Neural crest cell (in vitro differentiated cells): ENCODE measurements around the gene RILPL1. TPM values are rescaled to one million over a fixed set of nuclear protein-coding genes. Genes with fewer than 3 reads are reported as not detected.

Experiments
- DNase-seq: peaks from one replicate; pipeline ENCODE4 v3.0.0; 2021; ENCODE audit warnings: low read depth, mixed read lengths, low spot score
- H3K27ac Mint-ChIP-seq: one replicate; pipeline ENCODE4 v1.8.0; 2021; ENCODE audit warnings: mild to moderate bottlenecking, mixed read lengths; ENCODE audit not compliant: unreplicated experiment
- H3K27me3 Mint-ChIP-seq: 2 replicates; pipeline ENCODE4 v1.8.0; 2021; ENCODE audit warnings: low read depth, mild to moderate bottlenecking, mixed read lengths
- H3K36me3 Mint-ChIP-seq: 2 replicates; pipeline ENCODE4 v1.8.0; 2021; ENCODE audit warnings: low read depth, mild to moderate bottlenecking, mixed read lengths
- H3K4me1 Mint-ChIP-seq: 2 replicates; pipeline ENCODE4 v1.8.0; 2021; ENCODE audit warnings: mixed read lengths
- H3K4me3 Mint-ChIP-seq: one replicate; pipeline ENCODE4 v1.8.0; 2021; ENCODE audit warnings: mild to moderate bottlenecking, mixed read lengths
- H3K9me3 Mint-ChIP-seq: 2 replicates; pipeline ENCODE4 v1.8.0; 2021; ENCODE audit warnings: mixed read lengths
- CTCF ChIP-seq: fragments of 200-600 bp; sonication (generic); conservative IDR thresholded peaks from 2 replicates; pipeline ENCODE4 v1.5.0; 2021; ENCODE audit warnings: antibody characterized with exemption, mild to moderate bottlenecking
- total RNA-seq: library from RNA; stranded (reverse); gene quantifications from 2 replicates; pipeline ENCODE4 v1.2.1, GENCODE V29; 2021

Gene RILPL1
- total RNA-seq, 1 donor from 2014 or later = 23.5 TPM

- peak overlapping the region; percentile 50 for H3K27ac Mint-ChIP-seq
- DNase-seq = peak; percentile 54
- H3K4me3 Mint-ChIP-seq = peak overlapping the region; percentile 66
- H3K27me3 Mint-ChIP-seq = peaks cover 2% of the 10 kb centered on the region
- H3K36me3 Mint-ChIP-seq = peaks cover 9% of the 10 kb centered on the region
- TF ChIP-seq CTCF = no peak
- H3K9me3 Mint-ChIP-seq = no peaks in the 10 kb centered on the region
- H3K4me1 Mint-ChIP-seq = peaks cover 29% of the 10 kb centered on the region
Observed at GRCh38 chr12:123532808-123533649, 490 bp downstream of the RILPL1 start.

- TF ChIP-seq CTCF = no peak
- H3K4me3 Mint-ChIP-seq = peak overlapping the region; percentile 66
- no peaks in the 10 kb centered on the region for H3K9me3 Mint-ChIP-seq
- peaks cover 29% of the 10 kb centered on the region for H3K4me1 Mint-ChIP-seq
- peaks cover 2% of the 10 kb centered on the region for H3K27me3 Mint-ChIP-seq
- DNase-seq = no peak
- H3K27ac Mint-ChIP-seq = no peak overlapping the region
- peaks cover 12% of the 10 kb centered on the region for H3K36me3 Mint-ChIP-seq
Observed at GRCh38 chr12:123532019-123532418, 1.5 kb downstream of the RILPL1 start.

GRCh38 chr12:123531091-123531490 lies 2.4 kb downstream of the RILPL1 start:
- H3K9me3 Mint-ChIP-seq = no peaks in the 10 kb centered on the region
- H3K4me1 Mint-ChIP-seq = peaks cover 36% of the 10 kb centered on the region

GRCh38 chr12:123530668-123531067 lies 2.9 kb downstream of the RILPL1 start:
- TF ChIP-seq CTCF = no peak
- H3K4me3 Mint-ChIP-seq = peak overlapping the region; percentile 66
- no peaks in the 10 kb centered on the region for H3K27me3 Mint-ChIP-seq
- peaks cover 18% of the 10 kb centered on the region for H3K36me3 Mint-ChIP-seq
- H3K27ac Mint-ChIP-seq = no peak overlapping the region
- DNase-seq = no peak
- H3K4me1 Mint-ChIP-seq = peaks cover 36% of the 10 kb centered on the region
- no peaks in the 10 kb centered on the region for H3K9me3 Mint-ChIP-seq

More at GRCh38 chr12:123531091-123531490, 2.4 kb downstream of the RILPL1 start:
- no peak overlapping the region for H3K27ac Mint-ChIP-seq
- peak overlapping the region; percentile 66 for H3K4me3 Mint-ChIP-seq
- no peak for TF ChIP-seq CTCF
- H3K36me3 Mint-ChIP-seq = peaks cover 18% of the 10 kb centered on the region
- no peak for DNase-seq
- no peaks in the 10 kb centered on the region for H3K27me3 Mint-ChIP-seq

- TF ChIP-seq CTCF = no peak
- peak overlapping the region; percentile 52 for H3K4me3 Mint-ChIP-seq
- H3K4me1 Mint-ChIP-seq = peaks cover 37% of the 10 kb centered on the region
- H3K36me3 Mint-ChIP-seq = peaks cover 19% of the 10 kb centered on the region
- no peak for DNase-seq
- H3K27ac Mint-ChIP-seq = no peak overlapping the region
- H3K9me3 Mint-ChIP-seq = no peaks in the 10 kb centered on the region
- H3K27me3 Mint-ChIP-seq = no peaks in the 10 kb centered on the region
Observed at GRCh38 chr12:123529686-123530085, 3.8 kb downstream of the RILPL1 start.
